HepG2 (cell line): ENCODE data around the gene UBE2B. TPM values are rescaled to one million over a fixed set of nuclear protein-coding genes. Genes with fewer than 3 reads are reported as not detected.

Source experiments
- AHR ChIP-seq: IDR thresholded peaks from 2 replicates; pipeline ENCODE4 v1.6.1; 2018; ENCODE audit warnings: missing genetic modification reagents, missing compliant biosample characterization
- CCAR2 ChIP-seq: fragments of 200-400 bp; formaldehyde crosslinking; optimal IDR thresholded peaks from 2 replicates; pipeline ENCODE3; 2018; ENCODE audit warnings: low read depth, mild to moderate bottlenecking, low read length, moderate library complexity
- CHD2 ChIP-seq: IDR thresholded peaks from 2 replicates; pipeline ENCODE4 v1.6.1; 2011; ENCODE audit warnings: low read depth, low read length, improper control_type of control experiment
- DPF2 ChIP-seq: sonication (generic); formaldehyde crosslinking; IDR thresholded peaks from 2 replicates; pipeline ENCODE4 v1.4.0; 2020; ENCODE audit warnings: mild to moderate bottlenecking, low read depth, missing genetic modification reagents, borderline replicate concordance
- EHMT2 ChIP-seq: fragments of 200-600 bp; sonication (generic); IDR thresholded peaks from 2 replicates; pipeline ENCODE4 v1.7.0; 2017; ENCODE audit warnings: antibody characterized with exemption, low read depth, low read length, borderline replicate concordance
- FOSL1 ChIP-seq: sonication (generic); formaldehyde crosslinking; IDR thresholded peaks from 2 replicates; pipeline ENCODE4 v1.9.0; 2021; ENCODE audit warnings: missing genetic modification reagents, borderline replicate concordance
- FOSL2 ChIP-seq: sonication (generic); formaldehyde crosslinking; IDR thresholded peaks from 2 replicates; pipeline ENCODE4 v1.4.0; 2020; ENCODE audit warnings: missing genetic modification reagents
- GABPA ChIP-seq, 2 experiments: IDR thresholded peaks; 2 replicates each; pipeline ENCODE4 v1.6.1; 2011 to 2016; ENCODE audit warnings: low read depth in 2 of 2, low read length in 1 of 2, missing biosample characterization in 1 of 2, missing genetic modification characterization in 1 of 2
- KDM4B ChIP-seq: sonication (generic); formaldehyde crosslinking; IDR thresholded peaks from 2 replicates; pipeline ENCODE4 v1.4.0; 2020; ENCODE audit warnings: missing genetic modification reagents
- MEF2D ChIP-seq: sonication (generic); formaldehyde crosslinking; IDR thresholded peaks from 2 replicates; pipeline ENCODE4 v1.5.1; 2020; ENCODE audit warnings: mild to moderate bottlenecking, missing genetic modification reagents
- STAT5B ChIP-seq: sonication (generic); formaldehyde crosslinking; IDR thresholded peaks from 2 replicates; pipeline ENCODE4 v1.4.0; 2020; ENCODE audit warnings: missing genetic modification reagents
- TFDP2 ChIP-seq: sonication (generic); formaldehyde crosslinking; IDR thresholded peaks from 2 replicates; pipeline ENCODE4 v1.4.0; 2020; ENCODE audit warnings: missing genetic modification reagents
- ZMYM3 ChIP-seq: sonication (generic); formaldehyde crosslinking; IDR thresholded peaks from 2 replicates; pipeline ENCODE4 v1.5.1; 2020; ENCODE audit warnings: mild to moderate bottlenecking, missing genetic modification reagents
- ZNF251 ChIP-seq: sonication (generic); formaldehyde crosslinking; IDR thresholded peaks from 2 replicates; pipeline ENCODE4 v1.9.0; 2021; ENCODE audit warnings: mild to moderate bottlenecking, missing genetic modification reagents
- ZNF703 ChIP-seq: sonication (generic); formaldehyde crosslinking; IDR thresholded peaks from 2 replicates; pipeline ENCODE4 v1.5.1; 2020; ENCODE audit warnings: missing genetic modification reagents, mild to moderate bottlenecking, moderate library complexity, borderline replicate concordance
- ZNF83 ChIP-seq: sonication (generic); formaldehyde crosslinking; IDR thresholded peaks from 2 replicates; pipeline ENCODE4 v1.4.0; 2020; ENCODE audit warnings: missing genetic modification reagents, mild to moderate bottlenecking, borderline replicate concordance
- ZNF841 ChIP-seq: sonication (generic); formaldehyde crosslinking; IDR thresholded peaks from 2 replicates; pipeline ENCODE4 v1.8.1; 2023; ENCODE audit warnings: missing genetic modification reagents, borderline replicate concordance
- ZNF891 ChIP-seq: sonication (generic); formaldehyde crosslinking; IDR thresholded peaks from 2 replicates; pipeline ENCODE4 v1.5.0; 2020; ENCODE audit warnings: mild to moderate bottlenecking, missing genetic modification reagents
- polyA plus RNA-seq, 8 experiments: library from polyadenylated mRNA; depleted of rRNA in 3 of 8; stranded (reverse) in 7 of 8; unstranded in 1 of 8; fragments of >200 nt; fragmentation: Illumina TruSeq in 4 of 8; extraction: Trizol in 4 of 8; gene quantifications; 2 replicates each; pipeline versions ENCODE4 v1.2.1 to v1.2.3, GENCODE V29; 2011 to 2016; ENCODE audit warnings: low read depth in 4 of 8, missing spikeins in 1 of 8, mixed read lengths in 1 of 8; ENCODE audit not compliant: insufficient read depth in 1 of 8
- total RNA-seq, 5 experiments: library from RNA; depleted of rRNA; stranded (reverse); fragments of >200 nt; fragmentation: Illumina TruSeq; extraction: Trizol; gene quantifications; 2 replicates each; pipeline ENCODE4 v1.2.3, GENCODE V29; 2016; ENCODE audit warnings: low read depth in 1 of 5
- TF ChIP-seq, protein P1 (sequence below): IDR thresholded peaks from 2 replicates; pipeline ENCODE4 v1.6.1; 2016
- TF ChIP-seq, protein P2 (sequence below): sonication (generic); formaldehyde crosslinking; IDR thresholded peaks from 2 replicates; pipeline ENCODE4 v1.5.1; 2020; ENCODE audit warnings: mild to moderate bottlenecking, missing genetic modification reagents, moderate library complexity
- TF ChIP-seq, protein P3 (sequence below): sonication (generic); formaldehyde crosslinking; IDR thresholded peaks from 2 replicates; pipeline ENCODE4 v1.5.1; 2020; ENCODE audit warnings: missing genetic modification reagents, mild to moderate bottlenecking, borderline replicate concordance

UBE2B gene
- total and polyA plus RNA-seq, 2 of the 13 experiments (the other 11 are each of a cell fraction or from before 2014, with no cell fraction given) = 25.2 to 56.0 TPM

- TF ChIP-seq, protein P1, sequence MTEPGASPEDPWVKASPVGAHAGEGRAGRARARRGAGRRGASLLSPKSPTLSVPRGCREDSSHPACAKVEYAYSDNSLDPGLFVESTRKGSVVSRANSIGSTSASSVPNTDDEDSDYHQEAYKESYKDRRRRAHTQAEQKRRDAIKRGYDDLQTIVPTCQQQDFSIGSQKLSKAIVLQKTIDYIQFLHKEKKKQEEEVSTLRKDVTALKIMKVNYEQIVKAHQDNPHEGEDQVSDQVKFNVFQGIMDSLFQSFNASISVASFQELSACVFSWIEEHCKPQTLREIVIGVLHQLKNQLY (CRISPR knock-in tag) = peak; percentile 91
- TF ChIP-seq, protein P2, sequence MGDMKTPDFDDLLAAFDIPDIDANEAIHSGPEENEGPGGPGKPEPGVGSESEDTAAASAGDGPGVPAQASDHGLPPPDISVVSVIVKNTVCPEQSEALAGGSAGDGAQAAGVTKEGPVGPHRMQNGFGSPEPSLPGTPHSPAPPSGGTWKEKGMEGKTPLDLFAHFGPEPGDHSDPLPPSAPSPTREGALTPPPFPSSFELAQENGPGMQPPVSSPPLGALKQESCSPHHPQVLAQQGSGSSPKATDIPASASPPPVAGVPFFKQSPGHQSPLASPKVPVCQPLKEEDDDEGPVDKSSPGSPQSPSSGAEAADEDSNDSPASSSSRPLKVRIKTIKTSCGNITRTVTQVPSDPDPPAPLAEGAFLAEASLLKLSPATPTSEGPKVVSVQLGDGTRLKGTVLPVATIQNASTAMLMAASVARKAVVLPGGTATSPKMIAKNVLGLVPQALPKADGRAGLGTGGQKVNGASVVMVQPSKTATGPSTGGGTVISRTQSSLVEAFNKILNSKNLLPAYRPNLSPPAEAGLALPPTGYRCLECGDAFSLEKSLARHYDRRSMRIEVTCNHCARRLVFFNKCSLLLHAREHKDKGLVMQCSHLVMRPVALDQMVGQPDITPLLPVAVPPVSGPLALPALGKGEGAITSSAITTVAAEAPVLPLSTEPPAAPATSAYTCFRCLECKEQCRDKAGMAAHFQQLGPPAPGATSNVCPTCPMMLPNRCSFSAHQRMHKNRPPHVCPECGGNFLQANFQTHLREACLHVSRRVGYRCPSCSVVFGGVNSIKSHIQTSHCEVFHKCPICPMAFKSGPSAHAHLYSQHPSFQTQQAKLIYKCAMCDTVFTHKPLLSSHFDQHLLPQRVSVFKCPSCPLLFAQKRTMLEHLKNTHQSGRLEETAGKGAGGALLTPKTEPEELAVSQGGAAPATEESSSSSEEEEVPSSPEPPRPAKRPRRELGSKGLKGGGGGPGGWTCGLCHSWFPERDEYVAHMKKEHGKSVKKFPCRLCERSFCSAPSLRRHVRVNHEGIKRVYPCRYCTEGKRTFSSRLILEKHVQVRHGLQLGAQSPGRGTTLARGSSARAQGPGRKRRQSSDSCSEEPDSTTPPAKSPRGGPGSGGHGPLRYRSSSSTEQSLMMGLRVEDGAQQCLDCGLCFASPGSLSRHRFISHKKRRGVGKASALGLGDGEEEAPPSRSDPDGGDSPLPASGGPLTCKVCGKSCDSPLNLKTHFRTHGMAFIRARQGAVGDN = peak; percentile 86
- TF ChIP-seq DPF2 (no peak), ZNF251 (no peak), CHD2 (peak; percentile 89), ZNF891 (CRISPR knock-in tag) (peak; percentile 62; the same call in 1 of the 2 replicates), ZMYM3 (CRISPR knock-in tag) (no peak), MEF2D (CRISPR knock-in tag) (peak; percentile 80; the same call in 1 of the 2 replicates), STAT5B (no peak), ZNF703 (CRISPR knock-in tag) (peak; percentile 64; the same call in 1 of the 2 replicates), CCAR2 (peak; percentile 21), FOSL1 (CRISPR knock-in tag) (no peak), ZNF83 (CRISPR knock-in tag) (no peak), FOSL2 (CRISPR knock-in tag) (peak; percentile 71), AHR (CRISPR knock-in tag) (peak; percentile 85; the same call in 1 of the 2 replicates), ZNF841 (no peak), EHMT2 (no peak), GABPA (IDR thresholded peaks at IDR 0.05; ENCODE audit: low read depth, low read length) (peak; percentile 37), GABPA (CRISPR knock-in tag; IDR thresholded peaks at IDR 0.05; ENCODE audit: low read depth) (peak; percentile 77), TFDP2 (CRISPR knock-in tag) (peak; percentile 89), KDM4B (CRISPR knock-in tag) (peak; percentile 20; the same call in 1 of the 2 replicates)
- TF ChIP-seq, protein P3, sequence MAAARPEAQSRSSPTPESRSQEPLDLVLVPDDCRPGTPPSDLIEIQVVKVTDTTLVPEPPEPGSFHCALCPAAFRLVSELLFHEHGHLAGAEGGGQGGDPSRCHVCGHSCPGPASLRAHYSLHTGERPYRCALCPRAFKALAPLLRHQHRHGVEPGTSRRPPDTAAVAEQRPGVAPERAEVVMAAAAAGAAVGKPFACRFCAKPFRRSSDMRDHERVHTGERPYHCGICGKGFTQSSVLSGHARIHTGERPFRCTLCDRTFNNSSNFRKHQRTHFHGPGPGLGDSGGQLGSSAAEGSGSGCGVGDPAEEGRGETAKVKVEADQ = peak; percentile 19; the same call in 1 of the 2 replicates
Measured at GRCh38 chr5:134370871-134371833, at the start of gene UBE2B (continued).
